ENCODE results near the gene ACSL3.

Gene ACSL3

GRCh38 chr2:222943820-222944219 is 83.0 kb downstream of the ACSL3 start:
- Histone ChIP-seq H3K27me3 (ENCODE audit: control insufficient read depth, low read length) (no peaks in the 10 kb centered on the region), H3K4me1 (ENCODE audit: control insufficient read depth, low read length) (peaks cover 3% of the 10 kb centered on the region), H4K20me1 (ENCODE audit: control insufficient read depth, insufficient read depth, low read depth, low read length) (no peaks in the 10 kb centered on the region), H3K27ac (ENCODE audit: low read depth, low read length) (no peak overlapping the region), H3K4me3 (ENCODE audit: low read length) (no peak overlapping the region), H3K9me2 (replicated peaks; ENCODE audit: control insufficient read depth, low read length) (no peaks in the 10 kb centered on the region), H3K79me2 (ENCODE audit: control insufficient read depth, low read length) (no peaks in the 10 kb centered on the region), H3K9me3 (ENCODE audit: control insufficient read depth, insufficient read depth, low read length) (no peaks in the 10 kb centered on the region), H3K4me2 (ENCODE audit: low read length) (no peak overlapping the region), H3F3A (ENCODE audit: control insufficient read depth, insufficient read depth) (0 out of 2 replicates have a peak, but pooled peaks cover 2% of the 10 kb centered on the region), H3K36me3 (ENCODE audit: control insufficient read depth, low read length) (peaks cover 16% of the 10 kb centered on the region)
- TF ChIP-seq CTCF (IDR thresholded peaks at IDR 0.05; ENCODE audit: low read depth, low read length, poor library complexity, severe bottlenecking) (no peak), EZH2phosphoT487 (IDR thresholded peaks at IDR 0.05; ENCODE audit: borderline replicate concordance, low read length) (no peak)

GRCh38 chr2:222944552-222944951 is 83.7 kb downstream of the ACSL3 start:
- Histone ChIP-seq H3K9me3 (ENCODE audit: control insufficient read depth, insufficient read depth, low read length) (no peaks in the 10 kb centered on the region), H3K27me3 (ENCODE audit: control insufficient read depth, low read length) (no peaks in the 10 kb centered on the region), H3F3A (ENCODE audit: control insufficient read depth, insufficient read depth) (0 out of 2 replicates have a peak, but pooled peaks cover 2% of the 10 kb centered on the region), H3K36me3 (ENCODE audit: control insufficient read depth, low read length) (peaks cover 14% of the 10 kb centered on the region), H3K4me1 (ENCODE audit: control insufficient read depth, low read length) (no peaks in the 10 kb centered on the region), H3K27ac (ENCODE audit: low read depth, low read length) (no peak overlapping the region), H4K20me1 (ENCODE audit: control insufficient read depth, insufficient read depth, low read depth, low read length) (no peaks in the 10 kb centered on the region), H3K4me2 (ENCODE audit: low read length) (no peak overlapping the region), H3K9me2 (replicated peaks; ENCODE audit: control insufficient read depth, low read length) (no peaks in the 10 kb centered on the region), H3K4me3 (ENCODE audit: low read length) (no peak overlapping the region), H3K79me2 (ENCODE audit: control insufficient read depth, low read length) (no peaks in the 10 kb centered on the region)
- TF ChIP-seq EZH2phosphoT487 (IDR thresholded peaks at IDR 0.05; ENCODE audit: borderline replicate concordance, low read length) (no peak), CTCF (IDR thresholded peaks at IDR 0.05; ENCODE audit: low read depth, low read length, poor library complexity, severe bottlenecking) (no peak)

GRCh38 chr2:222944971-222945740 is 84.3 kb downstream of the ACSL3 start:
- Histone ChIP-seq H3K4me1 (ENCODE audit: control insufficient read depth, low read length) (no peaks in the 10 kb centered on the region), H3K36me3 (ENCODE audit: control insufficient read depth, low read length) (peaks cover 10% of the 10 kb centered on the region), H3K27me3 (ENCODE audit: control insufficient read depth, low read length) (no peaks in the 10 kb centered on the region), H3K79me2 (ENCODE audit: control insufficient read depth, low read length) (no peaks in the 10 kb centered on the region), H3K4me2 (ENCODE audit: low read length) (no peak overlapping the region), H3K9me3 (ENCODE audit: control insufficient read depth, insufficient read depth, low read length) (no peaks in the 10 kb centered on the region), H3F3A (ENCODE audit: control insufficient read depth, insufficient read depth) (0 out of 2 replicates have a peak, but pooled peaks cover 2% of the 10 kb centered on the region), H3K27ac (ENCODE audit: low read depth, low read length) (no peak overlapping the region), H4K20me1 (ENCODE audit: control insufficient read depth, insufficient read depth, low read depth, low read length) (no peaks in the 10 kb centered on the region), H3K4me3 (ENCODE audit: low read length) (no peak overlapping the region), H3K9me2 (replicated peaks; ENCODE audit: control insufficient read depth, low read length) (no peaks in the 10 kb centered on the region)
- TF ChIP-seq EZH2phosphoT487 (IDR thresholded peaks at IDR 0.05; ENCODE audit: borderline replicate concordance, low read length) (no peak), CTCF (IDR thresholded peaks at IDR 0.05; ENCODE audit: low read depth, low read length, poor library complexity, severe bottlenecking) (no peak)

Measured in DOHH2 (cell line).